GM12878 (cell line): Measurements from ENCODE around the gene ESYT2. TPM values are rescaled to one million over a fixed set of nuclear protein-coding genes. Genes with fewer than 3 reads are reported as not detected.

Source experiments
- ATAC-seq: fragments of 200-7000 bp; cut with Tn5 transposase; 3 replicates; pipeline ENCODE4 v1.9.1; 2020; ENCODE audit warnings: mild to moderate bottlenecking, moderate library complexity
- BruUV-seq: library from RNA; stranded (reverse); fragments of 400-500 nt; replicated peaks from 2 replicates; lab custom pipeline; 2021; lab: Mats Ljungman, UMichigan
- CTCF ChIA-PET: fragments of 300-600 bp; sonication (Branson Sonifier 250); formaldehyde crosslinking; extraction: SDS; loops from one replicate; lab custom pipeline; 2021; ENCODE audit warnings: inconsistent platforms; lab: Yijun Ruan, JAX
- POLR2A ChIA-PET: fragments of 350-600 bp; formaldehyde crosslinking; extraction: SDS; loops from one replicate; lab custom pipeline; 2021; ENCODE audit warnings: inconsistent platforms; lab: Charles Lee
- RAD21 ChIA-PET: fragments of 300-600 bp; sonication (Branson Sonifier 250); formaldehyde crosslinking; loops from one replicate; lab custom pipeline; 2023; ENCODE audit warnings: antibody characterized with exemption; ENCODE audit not compliant: unreplicated experiment; lab: Charles Lee
- SMC1A ChIA-PET: fragments of 300-600 bp; sonication (Branson Sonifier 250); formaldehyde crosslinking; loops from one replicate; lab custom pipeline; 2023; ENCODE audit not compliant: unreplicated experiment, uncharacterized antibody; lab: Charles Lee
- DNase-seq: peaks from one replicate; pipeline ENCODE4 v3.0.0-alpha.2; 2011; ENCODE audit warnings: low read depth, low spot score
- FAIRE-seq: peaks from 3 replicates; lab custom pipeline; 2011; peaks lifted over from hg19 to GRCh38; lab: Jason Lieb, UNC
- H2AFZ ChIP-seq: 2 replicates; pipeline ENCODE4 v1.6.0; 2011; ENCODE audit warnings: low read depth, low read length, control low read depth; ENCODE audit not compliant: control insufficient read depth
- H3K27ac ChIP-seq: 2 replicates; pipeline ENCODE4 v1.5.1; 2011; ENCODE audit warnings: control low read depth; ENCODE audit not compliant: control insufficient read depth, insufficient read depth
- H3K27me3 ChIP-seq, 2 experiments: replicated peaks in 1 of 2; 2 replicates each; pipeline versions ENCODE4 v1.6.0 to v1.6.1; 2011; ENCODE audit warnings: low read length in 1 of 2; ENCODE audit not compliant: control insufficient read depth in 2 of 2, insufficient read depth in 2 of 2
- H3K36me3 ChIP-seq, 2 experiments: 2 replicates each; pipeline ENCODE4 v1.5.1; 2011; ENCODE audit warnings: low read length in 1 of 2; ENCODE audit not compliant: control insufficient read depth in 2 of 2, insufficient read depth in 2 of 2
- H3K4me1 ChIP-seq: 2 replicates; pipeline ENCODE4 v1.6.1; 2011; ENCODE audit warnings: mild to moderate bottlenecking, low read length, moderate library complexity, mixed read lengths; ENCODE audit not compliant: control insufficient read depth, insufficient read depth
- H3K4me2 ChIP-seq: 2 replicates; pipeline ENCODE4 v1.6.0; 2011; ENCODE audit warnings: control low read depth; ENCODE audit not compliant: control insufficient read depth, insufficient read depth
- H3K4me3 ChIP-seq: fragments of 200-600 bp; sonication (generic); 2 replicates; pipeline ENCODE4 v1.5.1; 2016
- H3K79me2 ChIP-seq: 2 replicates; pipeline ENCODE4 v1.6.0; 2011; ENCODE audit warnings: low read length; ENCODE audit not compliant: control insufficient read depth, insufficient read depth
- H3K9ac ChIP-seq: 2 replicates; pipeline ENCODE4 v1.8.0; 2011; ENCODE audit warnings: low read length, control low read depth, mixed read lengths; ENCODE audit not compliant: control insufficient read depth, insufficient read depth
- H3K9me3 ChIP-seq: replicated peaks from 3 replicates; pipeline ENCODE4 v1.5.1; 2011; ENCODE audit warnings: mild to moderate bottlenecking, low read length; ENCODE audit not compliant: control insufficient read depth, insufficient read depth
- H4K20me1 ChIP-seq: 2 replicates; pipeline ENCODE4 v1.6.0; 2011; ENCODE audit not compliant: control insufficient read depth, insufficient read depth
- BCLAF1 ChIP-seq: fragments of 450-650 bp; IDR thresholded peaks from 2 replicates; pipeline ENCODE4 v1.6.1; 2017; ENCODE audit warnings: antibody characterized with exemption, mild to moderate bottlenecking, moderate library complexity
- E2F8 ChIP-seq: fragments of 450-650 bp; IDR thresholded peaks from 2 replicates; pipeline ENCODE4 v1.6.1; 2018; ENCODE audit warnings: mild to moderate bottlenecking, low read depth, moderate library complexity; ENCODE audit not compliant: partially characterized antibody
- EGR1 ChIP-seq, 2 experiments: IDR thresholded peaks; 1 replicate in 1 of 2; 2 replicates in 1 of 2; pipeline ENCODE4 v1.6.1; 2011 to 2012; ENCODE audit warnings: low read depth in 2 of 2, low read length in 2 of 2, borderline replicate concordance in 1 of 2, mild to moderate bottlenecking in 1 of 2, moderate library complexity in 1 of 2
- NKRF ChIP-seq: fragments of 450-650 bp; conservative IDR thresholded peaks from 2 replicates; pipeline ENCODE4 v1.6.1; 2017; ENCODE audit warnings: mild to moderate bottlenecking, moderate library complexity
- WGBS: methylation state at CpG from one replicate; pipeline ENCODE4 v1.1.6; 2016; ENCODE audit warnings: low lambda C conversion rate; ENCODE audit not compliant: insufficient replicate concordance, insufficient coverage; ENCODE audit errors: missing lambda C conversion rate; 5-methylcytosine and 5-hydroxymethylcytosine counted together
- in situ Hi-C: fragments of 300-500 bp; cut with MboI; formaldehyde crosslinking; loops from 9 replicates; pipeline ENCODE4 v1.14.3; 2018; ENCODE audit warnings: mixed read lengths
- intact Hi-C: fragments of 100-400 bp; cut with micrococcal nuclease; formaldehyde crosslinking; loops from one replicate; pipeline ENCODE4 v1.14.2; 2022; ENCODE audit not compliant: unreplicated experiment
- polyA plus RNA-seq, 11 experiments: library from polyadenylated mRNA; depleted of rRNA in 4 of 11; unstranded in 6 of 11; stranded (reverse) in 5 of 11; fragments of >200 nt; fragmentation: Nextera tagmentation in 4 of 11; fragmentation: Illumina TruSeq in 1 of 11; extraction: Ambion mirVana in 4 of 11; extraction: Trizol in 1 of 11; gene quantifications; 1 replicate in 1 of 11; 2 replicates in 10 of 11; pipeline versions ENCODE4 v1.2.1 to v1.2.3, GENCODE V29; 2011 to 2016; ENCODE audit warnings: inconsistent platforms in 2 of 11, missing spikeins in 2 of 11, low read depth in 1 of 11
- total RNA-seq, 4 experiments: library from RNA; depleted of rRNA in 3 of 4; stranded (reverse); fragments of >200 nt in 3 of 4; fragmentation: Illumina TruSeq in 1 of 4; extraction: Trizol in 1 of 4; gene quantifications; 2 replicates each; pipeline versions ENCODE4 v1.2.1 to v1.2.3, GENCODE V29; 2013 to 2021

Gene ESYT2
- total and polyA plus RNA-seq, 10 of the 15 experiments (the other 5 are each of a cell fraction or from before 2014, with no cell fraction given) = 1.9 to 44.6 (median 21.4) TPM

- no peak for ATAC-seq
- TF ChIP-seq NKRF = no peak
- no peak for TF ChIP-seq BCLAF1
- TF ChIP-seq EGR1 (IDR thresholded peaks at IDR 0.05; ENCODE audit: borderline replicate concordance in 1 of 2, low read depth in 2 of 2, low read length in 2 of 2) = no peak
- no peak for TF ChIP-seq E2F8
- no peaks in the 10 kb centered on the region; the same call in 1 of the 2 replicates for H3K4me1 ChIP-seq
- peaks cover under 1 to 9% of the 10 kb centered on the region in 2 experiments; a peak in 3 of 4 replicates for H3K36me3 ChIP-seq
- RAD21 ChIA-PET = interaction anchor here (1.1 to 1.4 kb wide), 2 partner anchors 72 to 201 kb away, joined by 3 to 5 read pairs; partner anchors contain the start of gene NCAPG2
- H3K9ac ChIP-seq = no peak overlapping the region
- H3K27ac ChIP-seq = no peak overlapping the region
- peaks cover 2% of the 10 kb centered on the region; the same call in 1 of the 3 replicates for H3K9me3 ChIP-seq
- no peaks in the 10 kb centered on the region for H3K27me3 ChIP-seq
- no peak for FAIRE-seq
- intact Hi-C loops = no loop called here
- H2AFZ ChIP-seq = no peak overlapping the region
- POLR2A ChIA-PET = interaction anchor here (0.6 kb wide), 1 partner anchor 51 kb away, joined by 3 read pairs; no protein-coding TSS in a partner anchor
- no peaks in the 10 kb centered on the region for H3K79me2 ChIP-seq
- no peaks in the 10 kb centered on the region for H4K20me1 ChIP-seq
- no peak overlapping the region for H3K4me3 ChIP-seq
- CTCF ChIA-PET = interaction anchor here (1.3 kb wide), 1 partner anchor 201 kb away, joined by 4 read pairs; no protein-coding TSS in a partner anchor
- SMC1A ChIA-PET = interaction anchor here (0.7 to 1.6 kb wide), 2 partner anchors 11 to 120 kb away, joined by 3 to 5 read pairs; no protein-coding TSS in a partner anchor
- 95% methylated on average over 2 of the region's 3 CpGs for WGBS
- no peak for DNase-seq
- BruUV-seq = no TSS peak
- no peak overlapping the region for H3K4me2 ChIP-seq
- in situ Hi-C loops = no loop called here
Observed at GRCh38 chr7:158776474-158776873, 52.8 kb downstream of the ESYT2 start.
